ENCODE measurements around the gene PEX11G.
"Not testable (repeated sequence)": the region's sequence is repeated elsewhere in the genome, so short reads cannot be mapped to it uniquely, and the experiment has no call there.

The PEX11G gene

GRCh38 chr19:7458675-7459074 lies 30.2 kb downstream of the PEX11G start:
- no peak overlapping the region for H3K4me3 ChIP-seq
- no peaks in the 10 kb centered on the region for H3K9me3 ChIP-seq
- peaks cover 51 to 100% (median 82%) of the 10 kb centered on the region in 3 donors for H3K36me3 ChIP-seq
- no peaks in the 10 kb centered on the region for H3K4me1 ChIP-seq
- intact Hi-C loops (cut with DNase I; ENCODE audit: low total_unique reads): no loop called here
- H3K27me3 ChIP-seq: no peaks in the 10 kb centered on the region
- no peak overlapping the region for H3K27ac ChIP-seq
- no peak for DNase-seq
- TF ChIP-seq, protein P1, sequence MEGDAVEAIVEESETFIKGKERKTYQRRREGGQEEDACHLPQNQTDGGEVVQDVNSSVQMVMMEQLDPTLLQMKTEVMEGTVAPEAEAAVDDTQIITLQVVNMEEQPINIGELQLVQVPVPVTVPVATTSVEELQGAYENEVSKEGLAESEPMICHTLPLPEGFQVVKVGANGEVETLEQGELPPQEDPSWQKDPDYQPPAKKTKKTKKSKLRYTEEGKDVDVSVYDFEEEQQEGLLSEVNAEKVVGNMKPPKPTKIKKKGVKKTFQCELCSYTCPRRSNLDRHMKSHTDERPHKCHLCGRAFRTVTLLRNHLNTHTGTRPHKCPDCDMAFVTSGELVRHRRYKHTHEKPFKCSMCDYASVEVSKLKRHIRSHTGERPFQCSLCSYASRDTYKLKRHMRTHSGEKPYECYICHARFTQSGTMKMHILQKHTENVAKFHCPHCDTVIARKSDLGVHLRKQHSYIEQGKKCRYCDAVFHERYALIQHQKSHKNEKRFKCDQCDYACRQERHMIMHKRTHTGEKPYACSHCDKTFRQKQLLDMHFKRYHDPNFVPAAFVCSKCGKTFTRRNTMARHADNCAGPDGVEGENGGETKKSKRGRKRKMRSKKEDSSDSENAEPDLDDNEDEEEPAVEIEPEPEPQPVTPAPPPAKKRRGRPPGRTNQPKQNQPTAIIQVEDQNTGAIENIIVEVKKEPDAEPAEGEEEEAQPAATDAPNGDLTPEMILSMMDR (IDR thresholded peaks at IDR 0.05): no peak

DNA sequence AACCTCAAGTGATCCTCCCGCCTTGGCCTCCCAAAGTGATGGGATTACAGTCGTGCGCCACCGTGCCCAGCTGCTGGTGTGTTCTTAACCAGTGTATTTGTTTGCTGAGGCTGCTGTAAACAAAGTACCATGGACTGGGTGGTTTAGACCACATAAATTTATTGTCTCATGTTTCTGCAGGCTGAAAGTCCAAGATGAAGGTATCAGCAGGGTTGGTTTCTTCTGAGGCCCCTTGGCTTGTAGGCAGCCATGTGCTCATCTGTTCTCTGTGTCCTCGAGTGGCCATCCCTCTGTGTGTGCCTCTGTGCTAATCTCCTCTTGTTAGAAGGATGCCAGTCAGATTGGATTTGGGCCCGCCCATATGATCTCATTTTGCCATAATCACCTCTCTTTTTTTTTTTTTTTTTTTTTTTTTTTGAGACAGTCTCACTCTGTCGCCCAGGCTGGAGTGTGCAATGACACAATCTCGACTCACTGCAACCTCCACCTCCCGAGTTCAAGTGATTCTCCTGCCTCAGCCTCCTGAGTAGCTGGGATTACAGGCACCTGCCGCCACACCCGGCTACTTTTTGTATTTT lies 31.8 kb downstream of the PEX11G start:
- no peak for DNase-seq
- Histone ChIP-seq H3K27ac (no peak overlapping the region), H3K4me1 (no peaks in the 10 kb centered on the region), H3K4me3 (no peak overlapping the region), H3K36me3 (peaks cover 48 to 99% (median 78%) of the 10 kb centered on the region in 3 donors), H3K27me3 (no peaks in the 10 kb centered on the region), H3K9me3 (no peaks in the 10 kb centered on the region)
- intact Hi-C loops (cut with DNase I; ENCODE audit: low total_unique reads): no loop called here
- TF ChIP-seq, protein P1 (IDR thresholded peaks at IDR 0.05): no peak

DNA sequence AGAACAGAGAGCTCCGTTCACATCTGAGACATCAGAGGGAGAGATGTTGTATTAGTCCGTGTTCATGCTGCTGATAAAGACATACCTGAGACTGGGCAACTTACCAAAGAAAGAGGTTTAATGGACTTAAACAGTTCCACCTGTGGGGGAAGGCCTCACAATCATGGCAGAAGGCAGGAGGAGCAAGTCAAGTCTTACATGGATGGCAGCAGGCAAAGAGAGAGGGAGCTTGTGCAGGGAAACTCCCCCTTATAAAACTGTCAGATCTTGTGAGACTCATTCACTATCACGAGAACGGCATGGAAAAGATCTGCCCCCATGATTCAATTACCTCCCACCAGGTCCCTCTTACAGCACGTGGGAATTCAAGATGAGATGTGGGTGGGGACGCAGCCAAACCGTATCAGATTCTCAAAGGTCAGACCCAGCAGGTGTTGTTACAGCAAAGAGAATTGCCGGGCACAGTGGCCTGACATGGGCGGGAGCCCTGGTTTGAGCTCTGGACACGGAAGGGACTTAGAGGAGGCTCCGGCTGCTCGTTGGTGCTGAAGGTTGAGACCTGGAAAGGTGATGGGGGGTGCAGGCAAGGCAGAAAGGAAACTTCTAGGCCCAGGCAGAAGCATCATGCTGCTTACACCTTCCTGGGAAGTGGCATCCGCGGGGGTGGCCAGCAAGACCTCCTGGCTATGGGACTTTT lies 33.1 kb downstream of the PEX11G start:
- Histone ChIP-seq H3K4me1 (no peaks in the 10 kb centered on the region), H3K9me3 (no peaks in the 10 kb centered on the region), H3K27ac (no peak overlapping the region), H3K36me3 (peaks cover 46 to 96% (median 82%) of the 10 kb centered on the region in 3 donors), H3K4me3 (no peak overlapping the region), H3K27me3 (no peaks in the 10 kb centered on the region)
- TF ChIP-seq, protein P1 (IDR thresholded peaks at IDR 0.05): no peak
- no peak for DNase-seq
- intact Hi-C loops (cut with DNase I; ENCODE audit: low total_unique reads): no loop called here

- TF ChIP-seq, protein P1 (IDR thresholded peaks at IDR 0.05): no peak
Measured at GRCh38 chr19:7454998-7455397, 33.8 kb downstream of the PEX11G start.

DNA sequence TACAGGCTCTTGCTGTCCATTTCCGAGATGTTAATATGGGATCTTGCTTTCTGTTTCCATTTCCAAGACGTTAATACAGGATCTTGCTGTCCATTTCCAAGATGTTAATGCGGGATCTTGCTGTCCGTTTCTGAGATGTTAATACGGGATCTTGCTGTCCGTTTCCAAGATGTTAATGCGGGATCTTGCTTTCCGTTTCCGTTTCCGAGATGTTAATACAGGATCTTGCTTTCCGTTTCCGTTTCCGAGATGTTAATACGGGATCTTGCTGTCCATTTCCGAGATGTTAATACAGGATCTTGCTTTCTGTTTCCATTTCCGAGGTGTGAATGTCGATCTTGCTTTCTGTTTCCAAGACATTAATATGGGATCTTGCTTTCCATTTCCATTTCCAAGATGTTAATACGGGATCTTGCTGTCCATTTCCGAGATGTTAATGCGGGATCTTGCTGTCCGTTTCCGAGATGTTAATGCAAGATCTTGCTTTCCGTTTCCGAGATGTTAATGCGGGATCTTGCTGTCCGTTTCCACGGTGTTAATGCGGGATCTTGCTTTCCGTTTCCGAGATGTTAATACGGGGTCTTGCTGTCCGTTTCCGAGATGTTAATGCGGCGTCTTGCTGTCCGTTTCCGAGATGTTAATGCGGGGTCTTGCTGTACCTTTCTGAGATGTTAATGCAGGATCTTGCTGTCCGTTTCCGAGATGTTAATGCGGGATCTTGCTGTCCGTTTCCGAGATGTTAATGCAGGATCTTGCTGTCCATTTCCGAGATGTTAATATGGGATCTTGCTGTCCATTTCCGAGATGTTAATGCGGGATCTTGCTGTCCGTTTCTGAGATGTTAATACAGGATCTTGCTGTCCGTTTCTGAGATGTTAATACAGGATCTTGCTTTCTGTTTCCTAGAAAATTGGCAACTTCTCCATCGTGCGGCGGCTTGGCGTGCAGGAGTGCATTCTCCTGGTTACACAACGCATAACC lies 38.3 kb downstream of the PEX11G start:
- Histone ChIP-seq H3K9me3 (peaks cover 0 to 4% (median 0%) of the 10 kb centered on the region in 3 donors), H3K4me3 (no peak overlapping the region), H3K27me3 (no peaks in the 10 kb centered on the region), H3K27ac (no peak overlapping the region), H3K4me1 (no peaks in the 10 kb centered on the region), H3K36me3 (peaks cover 64 to 93% (median 79%) of the 10 kb centered on the region in 3 donors)
- TF ChIP-seq, protein P1 (IDR thresholded peaks at IDR 0.05): no peak
- intact Hi-C loops (cut with DNase I; ENCODE audit: low total_unique reads): no loop called here
- DNase-seq: no peak

More at GRCh38 chr19:7454998-7455397, 33.8 kb downstream of the PEX11G start:
- no peak overlapping the region for H3K27ac ChIP-seq
- no peak for DNase-seq
- peaks cover 41 to 93% (median 78%) of the 10 kb centered on the region in 3 donors for H3K36me3 ChIP-seq
- no peaks in the 10 kb centered on the region for H3K27me3 ChIP-seq
- intact Hi-C loops (cut with DNase I; ENCODE audit: low total_unique reads): no loop called here
- H3K4me1 ChIP-seq: no peaks in the 10 kb centered on the region
- H3K4me3 ChIP-seq: no peak overlapping the region
- H3K9me3 ChIP-seq: peaks cover 0 to 2% (median 0%) of the 10 kb centered on the region in 3 donors

DNA sequence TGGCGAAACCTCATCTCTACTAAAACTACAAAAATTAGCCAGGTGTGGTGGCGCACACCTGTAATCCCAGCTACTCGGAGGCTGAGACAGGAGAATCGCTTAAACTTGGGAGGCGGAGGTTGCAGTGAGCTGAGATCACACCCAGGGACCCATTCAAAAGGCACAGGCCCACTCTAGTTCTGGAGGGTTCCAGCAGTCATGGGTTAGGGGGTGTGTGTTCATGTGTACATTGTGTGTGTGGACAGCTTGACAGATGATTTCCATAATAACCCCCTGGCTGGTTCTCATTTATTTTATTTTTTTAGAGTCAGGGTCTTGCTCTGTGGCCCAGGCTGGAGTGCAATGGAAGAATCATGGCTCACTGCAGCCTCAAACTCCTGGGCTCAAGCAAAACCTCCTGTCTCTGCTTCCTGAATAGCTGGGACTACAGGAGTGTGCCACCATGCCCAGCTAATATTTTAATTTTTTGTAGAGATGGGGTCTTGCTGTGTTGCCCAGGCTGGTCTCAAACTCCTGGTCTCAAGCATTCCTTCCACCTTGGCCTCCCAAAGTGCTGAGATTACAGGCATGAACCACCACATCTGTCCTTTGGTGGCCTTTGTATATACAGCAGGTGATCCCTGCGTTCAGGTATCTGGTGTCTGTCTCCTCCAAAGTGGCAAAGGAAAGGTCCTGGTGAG lies 39.3 kb downstream of the PEX11G start:
- intact Hi-C loops (cut with DNase I; ENCODE audit: low total_unique reads); H3K4me1 ChIP-seq; H3K27ac ChIP-seq; DNase-seq; H3K4me3 ChIP-seq; H3K27me3 ChIP-seq; H3K9me3 ChIP-seq: not testable (repeated sequence)
- H3K36me3 ChIP-seq: peaks cover 69 to 93% (median 84%) of the 10 kb centered on the region in 3 donors
